GM12873 (cell line): ENCODE measurements around the gene DNAJC21.
A peak's percentile ranks its signal among the peaks of the same experiment; 100 is the strongest.

Experiments
- TF ChIP-seq, protein P1 (sequence below): IDR thresholded peaks from 2 replicates; pipeline ENCODE4 v1.5.1; 2012; ENCODE audit warnings: low read depth, mild to moderate bottlenecking, moderate library complexity, low read length, control low read depth; ENCODE audit not compliant: insufficient read depth; ENCODE audit errors: missing control alignments

DNAJC21 gene

GRCh38 chr5:35002459-35002858, 73.1 kb downstream of the DNAJC21 start:
- TF ChIP-seq, protein P1, sequence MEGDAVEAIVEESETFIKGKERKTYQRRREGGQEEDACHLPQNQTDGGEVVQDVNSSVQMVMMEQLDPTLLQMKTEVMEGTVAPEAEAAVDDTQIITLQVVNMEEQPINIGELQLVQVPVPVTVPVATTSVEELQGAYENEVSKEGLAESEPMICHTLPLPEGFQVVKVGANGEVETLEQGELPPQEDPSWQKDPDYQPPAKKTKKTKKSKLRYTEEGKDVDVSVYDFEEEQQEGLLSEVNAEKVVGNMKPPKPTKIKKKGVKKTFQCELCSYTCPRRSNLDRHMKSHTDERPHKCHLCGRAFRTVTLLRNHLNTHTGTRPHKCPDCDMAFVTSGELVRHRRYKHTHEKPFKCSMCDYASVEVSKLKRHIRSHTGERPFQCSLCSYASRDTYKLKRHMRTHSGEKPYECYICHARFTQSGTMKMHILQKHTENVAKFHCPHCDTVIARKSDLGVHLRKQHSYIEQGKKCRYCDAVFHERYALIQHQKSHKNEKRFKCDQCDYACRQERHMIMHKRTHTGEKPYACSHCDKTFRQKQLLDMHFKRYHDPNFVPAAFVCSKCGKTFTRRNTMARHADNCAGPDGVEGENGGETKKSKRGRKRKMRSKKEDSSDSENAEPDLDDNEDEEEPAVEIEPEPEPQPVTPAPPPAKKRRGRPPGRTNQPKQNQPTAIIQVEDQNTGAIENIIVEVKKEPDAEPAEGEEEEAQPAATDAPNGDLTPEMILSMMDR: no peak

- TF ChIP-seq, protein P1: peak; percentile 89
Observed at GRCh38 chr5:35003018-35003957, 73.9 kb downstream of the DNAJC21 start.

- TF ChIP-seq, protein P1: no peak
Observed at GRCh38 chr5:35004200-35004599, 74.8 kb downstream of the DNAJC21 start.

- TF ChIP-seq, protein P1: no peak
Observed at GRCh38 chr5:35004771-35005170, 75.4 kb downstream of the DNAJC21 start.
